Kidney epithelial cell (primary cell): ENCODE data around the gene FBXO46. TPM values are rescaled to one million over a fixed set of nuclear protein-coding genes. Genes with fewer than 3 reads are reported as not detected.

Experiments
- DNase-seq: peaks from one replicate; pipeline ENCODE4 v3.0.0-alpha.2; 2010; ENCODE audit warnings: low read depth
- H3K27me3 ChIP-seq: 2 replicates; pipeline ENCODE4 v1.6.0; 2011; ENCODE audit warnings: low read length; ENCODE audit not compliant: control insufficient read depth, insufficient read depth
- H3K36me3 ChIP-seq: 2 replicates; pipeline ENCODE4 v1.5.1; 2011; ENCODE audit warnings: low read length; ENCODE audit not compliant: control insufficient read depth, insufficient read depth
- H3K4me3 ChIP-seq: 2 replicates; pipeline ENCODE4 v1.5.1; 2011; ENCODE audit warnings: low read depth, mild to moderate bottlenecking, control low read depth, low read length
- total RNA-seq: library from RNA; depleted of rRNA; stranded (reverse); fragments of >200 nt; gene quantifications from 2 replicates; pipeline ENCODE4 v1.2.3, GENCODE V29; 2015
- TF ChIP-seq, protein P1 (sequence below): IDR thresholded peaks from 2 replicates; pipeline ENCODE4 v1.5.1; 2011; ENCODE audit warnings: mild to moderate bottlenecking, moderate library complexity, low read length, control low read depth, inconsistent platforms; ENCODE audit not compliant: insufficient read depth, poor library complexity, severe bottlenecking

The FBXO46 gene, protein sequence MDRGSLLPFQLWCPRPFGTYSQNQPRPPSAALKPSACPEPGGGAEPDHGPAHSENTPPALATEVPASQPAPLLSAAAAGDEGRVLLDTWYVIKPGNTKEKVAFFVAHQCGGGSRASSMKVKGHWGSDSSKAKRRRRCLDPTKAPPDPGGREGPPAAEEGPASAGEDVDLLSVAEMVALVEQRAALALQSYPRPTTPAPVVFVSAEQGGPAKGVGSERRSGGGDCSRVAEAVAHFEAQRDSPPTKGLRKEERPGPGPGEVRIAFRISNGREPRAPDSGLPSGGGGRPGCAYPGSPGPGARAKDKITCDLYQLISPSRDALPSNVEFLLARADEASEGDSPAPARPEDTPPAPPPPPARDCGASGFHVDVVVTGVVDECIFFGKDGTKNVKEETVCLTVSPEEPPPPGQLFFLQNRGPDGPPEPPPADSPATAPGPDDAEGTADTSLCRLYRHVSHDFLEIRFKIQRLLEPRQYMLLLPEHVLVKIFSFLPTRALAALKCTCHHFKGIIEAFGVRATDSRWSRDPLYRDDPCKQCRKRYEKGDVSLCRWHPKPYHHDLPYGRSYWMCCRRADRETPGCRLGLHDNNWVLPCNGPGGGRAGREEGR
- total RNA-seq: 13.0 and 15.8 TPM in 2 replicates

- TF ChIP-seq, protein P1, sequence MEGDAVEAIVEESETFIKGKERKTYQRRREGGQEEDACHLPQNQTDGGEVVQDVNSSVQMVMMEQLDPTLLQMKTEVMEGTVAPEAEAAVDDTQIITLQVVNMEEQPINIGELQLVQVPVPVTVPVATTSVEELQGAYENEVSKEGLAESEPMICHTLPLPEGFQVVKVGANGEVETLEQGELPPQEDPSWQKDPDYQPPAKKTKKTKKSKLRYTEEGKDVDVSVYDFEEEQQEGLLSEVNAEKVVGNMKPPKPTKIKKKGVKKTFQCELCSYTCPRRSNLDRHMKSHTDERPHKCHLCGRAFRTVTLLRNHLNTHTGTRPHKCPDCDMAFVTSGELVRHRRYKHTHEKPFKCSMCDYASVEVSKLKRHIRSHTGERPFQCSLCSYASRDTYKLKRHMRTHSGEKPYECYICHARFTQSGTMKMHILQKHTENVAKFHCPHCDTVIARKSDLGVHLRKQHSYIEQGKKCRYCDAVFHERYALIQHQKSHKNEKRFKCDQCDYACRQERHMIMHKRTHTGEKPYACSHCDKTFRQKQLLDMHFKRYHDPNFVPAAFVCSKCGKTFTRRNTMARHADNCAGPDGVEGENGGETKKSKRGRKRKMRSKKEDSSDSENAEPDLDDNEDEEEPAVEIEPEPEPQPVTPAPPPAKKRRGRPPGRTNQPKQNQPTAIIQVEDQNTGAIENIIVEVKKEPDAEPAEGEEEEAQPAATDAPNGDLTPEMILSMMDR: peak; percentile 45
- peak within 1 kb of the TSS; percentile 92 for H3K4me3 ChIP-seq
- peak; percentile 95 for DNase-seq
Measured at GRCh38 chr19:45730368-45731288, at the start of gene FBXO46. FBXO46 (minus strand) TSS chr19:45730896; CDS start chr19:45713495, 17,401 bp downstream.

DNA sequence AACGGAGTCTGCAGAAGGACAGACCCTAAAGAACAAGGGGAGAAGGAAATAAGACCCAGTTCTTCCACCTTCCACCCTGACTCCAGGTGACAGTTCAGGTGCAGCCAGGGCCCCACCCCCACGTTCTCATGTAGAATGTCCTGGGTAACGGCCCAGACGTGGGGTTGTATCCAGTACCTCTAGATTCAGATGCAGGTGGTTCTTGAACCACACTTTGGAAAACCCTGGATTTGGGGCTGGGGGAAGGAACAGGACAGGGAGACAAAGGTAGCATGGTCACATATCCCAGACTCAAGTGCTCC is 49.4 kb upstream of the FBXO46 start:
- peaks cover 6% of the 10 kb centered on the region for H3K36me3 ChIP-seq
- TF ChIP-seq, protein P1: no peak
- no peak overlapping the region for H3K4me3 ChIP-seq
- DNase-seq: no peak
- H3K27me3 ChIP-seq: no peaks in the 10 kb centered on the region

More at GRCh38 chr19:45730368-45731288, at the start of gene FBXO46:
- no peaks in the 10 kb centered on the region for H3K27me3 ChIP-seq
- H3K36me3 ChIP-seq: no peaks in the 10 kb centered on the region

DNA sequence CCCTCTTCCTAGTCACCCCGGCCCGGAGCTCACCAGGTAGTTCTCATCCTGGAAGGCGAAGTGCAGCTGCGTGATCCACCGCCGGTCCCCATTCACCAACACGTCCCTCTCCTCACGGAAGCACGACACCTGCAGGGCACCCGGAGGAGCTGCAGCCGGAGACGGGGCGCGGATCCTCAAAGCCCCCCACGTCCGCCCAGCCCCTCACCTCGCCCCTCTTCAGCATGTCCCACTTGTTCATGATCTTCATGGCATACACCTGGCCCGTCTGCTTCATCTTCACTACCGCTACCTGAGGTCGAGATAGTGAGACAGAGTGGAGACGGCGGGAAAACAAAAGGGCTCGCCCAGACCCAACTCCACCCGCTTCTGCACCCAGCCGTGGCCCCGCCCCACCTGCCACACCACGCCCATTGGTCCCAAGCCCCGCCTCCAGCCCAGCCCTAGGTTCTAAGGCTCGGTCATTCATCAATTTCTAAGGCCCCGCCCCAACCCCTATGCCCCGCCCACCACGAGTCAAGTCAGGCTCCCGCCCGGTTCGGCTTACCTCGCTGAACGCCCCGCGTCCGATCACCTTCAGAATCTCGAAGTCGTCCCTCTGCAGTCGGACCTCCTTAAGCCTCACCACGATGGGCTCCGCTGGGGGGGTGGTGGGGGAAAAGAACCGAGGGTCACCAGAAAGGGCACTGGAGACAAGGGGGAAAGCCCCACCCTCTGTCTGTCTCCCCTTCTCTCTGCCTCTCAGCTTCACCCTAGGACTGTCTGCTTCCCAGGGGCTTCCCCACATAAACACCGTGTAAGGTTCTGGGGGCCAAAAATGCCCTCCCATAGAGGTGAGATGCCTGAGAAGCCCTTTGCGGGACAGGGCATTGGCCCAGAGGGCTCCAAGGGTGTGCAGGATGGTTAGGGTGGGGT is 48.8 kb upstream of the FBXO46 start:
- no peaks in the 10 kb centered on the region for H3K27me3 ChIP-seq
- no peak for DNase-seq
- TF ChIP-seq, protein P1: peak; percentile 86
- peak overlapping the region; percentile 37 for H3K4me3 ChIP-seq
- H3K36me3 ChIP-seq: peaks cover 6% of the 10 kb centered on the region

- DNase-seq: no peak
- TF ChIP-seq, protein P1: no peak
- Histone ChIP-seq H3K27me3 (no peaks in the 10 kb centered on the region), H3K4me3 (no peak overlapping the region), H3K36me3 (peaks cover 6% of the 10 kb centered on the region)
Measured at GRCh38 chr19:45778010-45778661, 47.4 kb upstream of the FBXO46 start.
